ENCODE data around the gene VWA8.

The VWA8 gene

DNA sequence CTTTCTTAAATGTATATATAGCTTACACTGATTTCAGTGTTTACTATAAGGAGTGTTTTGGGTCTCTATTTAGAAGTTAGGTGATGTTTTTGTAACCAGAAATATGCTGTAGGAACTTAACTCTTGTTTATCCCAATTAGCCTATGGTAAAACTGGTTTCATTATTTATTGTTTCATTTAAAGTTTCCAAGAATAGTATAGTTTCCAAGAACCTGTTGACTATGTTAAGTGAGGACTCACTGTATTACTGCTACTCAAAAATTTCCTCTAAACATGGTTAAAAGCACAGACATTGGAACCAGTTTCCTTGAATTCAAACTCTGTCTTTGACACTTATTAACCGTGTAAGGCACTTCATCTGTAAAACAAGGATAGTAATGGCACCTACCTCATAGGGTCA, 316.2 kb downstream of the VWA8 start:
- TF ChIP-seq, protein P1, sequence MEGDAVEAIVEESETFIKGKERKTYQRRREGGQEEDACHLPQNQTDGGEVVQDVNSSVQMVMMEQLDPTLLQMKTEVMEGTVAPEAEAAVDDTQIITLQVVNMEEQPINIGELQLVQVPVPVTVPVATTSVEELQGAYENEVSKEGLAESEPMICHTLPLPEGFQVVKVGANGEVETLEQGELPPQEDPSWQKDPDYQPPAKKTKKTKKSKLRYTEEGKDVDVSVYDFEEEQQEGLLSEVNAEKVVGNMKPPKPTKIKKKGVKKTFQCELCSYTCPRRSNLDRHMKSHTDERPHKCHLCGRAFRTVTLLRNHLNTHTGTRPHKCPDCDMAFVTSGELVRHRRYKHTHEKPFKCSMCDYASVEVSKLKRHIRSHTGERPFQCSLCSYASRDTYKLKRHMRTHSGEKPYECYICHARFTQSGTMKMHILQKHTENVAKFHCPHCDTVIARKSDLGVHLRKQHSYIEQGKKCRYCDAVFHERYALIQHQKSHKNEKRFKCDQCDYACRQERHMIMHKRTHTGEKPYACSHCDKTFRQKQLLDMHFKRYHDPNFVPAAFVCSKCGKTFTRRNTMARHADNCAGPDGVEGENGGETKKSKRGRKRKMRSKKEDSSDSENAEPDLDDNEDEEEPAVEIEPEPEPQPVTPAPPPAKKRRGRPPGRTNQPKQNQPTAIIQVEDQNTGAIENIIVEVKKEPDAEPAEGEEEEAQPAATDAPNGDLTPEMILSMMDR (IDR thresholded peaks at IDR 0.05; ENCODE audit: low read depth, low read length, missing control alignments): no peak
- no peak for DNase-seq (ENCODE audit: extremely low read depth, low read depth)
- no peak overlapping the region for H3K4me3 ChIP-seq (replicated peaks; ENCODE audit: low read depth, low read length)

DNA sequence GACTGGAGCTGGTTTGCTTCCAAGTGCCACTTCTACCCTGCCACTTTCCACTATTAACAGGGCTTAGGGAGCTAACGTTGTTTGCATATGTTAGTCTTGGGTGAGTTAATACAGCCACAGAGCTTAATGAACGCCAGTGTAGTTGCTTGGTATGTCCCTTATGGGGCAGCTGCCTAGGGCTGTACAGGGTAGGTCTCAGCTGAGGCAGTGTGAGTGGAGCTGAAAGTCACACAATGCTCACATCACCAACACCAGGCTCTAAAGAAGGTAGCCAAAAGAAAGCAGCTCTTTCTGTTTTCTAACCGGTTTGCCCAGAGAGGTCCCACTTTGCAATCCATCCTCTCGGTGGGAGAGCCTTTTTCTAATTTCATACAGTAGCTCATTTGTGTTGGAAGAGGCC, 317.4 kb downstream of the VWA8 start:
- TF ChIP-seq, protein P1 (IDR thresholded peaks at IDR 0.05; ENCODE audit: low read depth, low read length, missing control alignments): no peak
- no peak for DNase-seq (ENCODE audit: extremely low read depth, low read depth)
- no peak overlapping the region for H3K4me3 ChIP-seq (replicated peaks; ENCODE audit: low read depth, low read length)

DNA sequence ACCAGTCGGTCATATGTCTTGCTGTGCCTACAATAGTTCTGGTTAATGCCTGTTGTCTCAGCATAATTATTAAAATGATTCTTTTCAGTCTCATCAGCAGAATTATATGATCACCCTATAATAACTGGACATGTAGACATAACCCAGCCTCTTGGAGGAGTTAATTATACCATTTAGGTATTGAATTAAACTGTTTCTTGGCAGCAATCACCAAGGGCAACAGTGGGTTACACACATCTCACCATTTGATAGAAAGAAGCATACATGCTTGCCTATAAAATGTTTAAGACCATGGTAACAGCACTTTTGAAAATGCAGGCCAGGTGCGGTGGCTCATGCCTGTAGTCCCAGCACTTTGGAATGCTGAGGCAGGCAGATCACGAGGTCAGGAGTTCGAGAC, 318.9 kb downstream of the VWA8 start:
- H3K4me3 ChIP-seq (replicated peaks; ENCODE audit: low read depth, low read length): no peak overlapping the region
- TF ChIP-seq, protein P1 (IDR thresholded peaks at IDR 0.05; ENCODE audit: low read depth, low read length, missing control alignments): no peak
- no peak for DNase-seq (ENCODE audit: extremely low read depth, low read depth)

DNA sequence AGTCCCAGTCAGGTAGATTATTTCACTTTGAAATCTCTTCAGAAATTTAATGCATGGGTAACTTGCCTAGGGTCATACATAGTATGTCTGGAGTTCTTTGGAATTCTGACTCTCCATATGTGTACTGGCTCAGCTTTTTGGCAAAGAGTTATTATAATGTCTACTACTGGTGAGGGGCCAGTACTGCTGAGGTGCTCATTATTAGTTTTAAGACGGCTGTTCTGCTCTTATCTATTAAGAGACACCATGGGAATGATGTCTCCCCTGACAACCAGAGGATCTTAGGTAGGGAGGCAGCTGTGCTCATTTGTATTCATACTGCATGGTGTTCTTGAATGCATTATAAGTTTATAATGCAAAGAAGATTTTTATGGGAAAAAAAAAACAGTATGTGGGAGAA, 319.5 kb downstream of the VWA8 start:
- no peak for DNase-seq (ENCODE audit: extremely low read depth, low read depth)
- H3K4me3 ChIP-seq (replicated peaks; ENCODE audit: low read depth, low read length): no peak overlapping the region
- TF ChIP-seq, protein P1 (IDR thresholded peaks at IDR 0.05; ENCODE audit: low read depth, low read length, missing control alignments): no peak

DNA sequence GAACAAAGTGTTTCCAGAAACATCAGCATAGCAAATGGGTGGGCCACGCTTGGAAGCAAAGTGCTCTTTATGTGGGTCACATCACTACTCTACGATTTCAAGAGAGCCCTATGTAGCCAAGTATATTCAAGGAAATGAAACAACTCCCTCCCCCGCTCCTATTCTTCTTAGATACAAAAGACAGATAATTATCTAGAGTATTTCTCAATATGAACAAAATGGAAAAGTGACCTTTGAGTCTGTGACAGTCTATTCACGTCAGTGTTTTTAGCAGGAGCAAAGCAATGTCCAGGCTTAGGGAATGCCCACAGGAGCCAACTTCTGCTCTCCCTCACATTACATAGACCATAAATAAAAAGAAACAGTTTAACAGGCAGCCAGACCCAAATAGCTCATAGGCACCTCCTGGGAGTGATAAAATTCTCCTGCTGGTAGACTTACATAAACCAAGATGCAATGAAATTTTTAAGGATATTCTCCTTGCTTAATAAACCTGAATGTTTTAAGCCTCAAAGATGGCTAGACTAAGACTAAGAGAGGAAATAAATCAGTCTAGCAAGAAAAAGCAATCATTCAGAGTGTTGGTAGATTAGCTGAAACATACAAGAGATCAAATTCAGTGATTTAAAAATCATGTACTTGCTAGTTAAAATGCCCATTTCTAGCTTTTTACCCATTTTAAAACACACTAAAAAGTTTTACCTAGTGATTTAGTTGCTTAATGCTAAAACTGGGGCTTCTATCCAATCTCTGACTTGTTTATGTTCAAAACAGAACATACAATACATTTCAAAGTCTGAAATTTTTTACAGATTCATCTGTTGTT, 320.7 kb downstream of the VWA8 start:
- no peak for DNase-seq (ENCODE audit: extremely low read depth, low read depth)
- TF ChIP-seq, protein P1 (IDR thresholded peaks at IDR 0.05; ENCODE audit: low read depth, low read length, missing control alignments): no peak
- no peak overlapping the region for H3K4me3 ChIP-seq (replicated peaks; ENCODE audit: low read depth, low read length)

DNA sequence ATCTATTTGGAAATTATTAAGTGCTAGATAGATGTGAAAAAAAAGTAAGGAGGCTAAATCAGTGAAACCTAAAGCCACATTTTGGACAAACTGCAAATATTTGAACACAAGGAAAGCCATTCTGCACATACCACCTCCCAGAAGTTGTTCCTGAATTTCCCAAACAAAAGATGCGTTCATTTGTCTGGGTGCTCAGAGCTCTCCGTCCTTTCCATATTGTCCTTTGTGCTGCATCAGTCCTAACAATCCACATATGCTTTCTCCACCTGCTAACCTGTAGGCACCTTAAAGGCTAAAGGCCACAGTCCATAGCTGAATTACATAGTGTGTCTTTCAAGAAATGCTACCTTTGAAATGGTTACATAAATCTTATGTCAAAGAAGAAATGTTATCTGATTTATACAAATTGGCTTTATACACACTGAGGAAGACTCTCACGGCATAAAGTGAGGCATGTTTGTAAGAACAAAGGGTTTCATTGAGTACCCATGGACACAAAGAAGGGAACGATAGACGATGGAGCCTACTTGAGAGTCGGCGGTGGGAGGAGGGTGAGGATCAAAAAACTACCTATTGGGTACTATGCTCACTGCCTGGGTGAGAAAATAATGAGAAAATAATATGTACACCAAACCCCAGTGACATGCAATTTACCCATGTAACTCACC, 321.5 kb downstream of the VWA8 start:
- H3K4me3 ChIP-seq (replicated peaks; ENCODE audit: low read depth, low read length): no peak overlapping the region
- no peak for DNase-seq (ENCODE audit: extremely low read depth, low read depth)
- TF ChIP-seq, protein P1 (IDR thresholded peaks at IDR 0.05; ENCODE audit: low read depth, low read length, missing control alignments): no peak

Data from HFF-Myc (cell line).